HG02973 (cell line): ENCODE measurements around the gene KIF3B.
"Not testable (repeated sequence)": the region's sequence is repeated elsewhere in the genome, so short reads cannot be mapped to it uniquely, and the experiment has no call there.

Experiments used
- ATAC-seq: cut with Tn5 transposase; IDR thresholded peaks from one replicate; pipeline ENCODE4 v1.9.1; 2021; ENCODE audit warnings: moderate library complexity; ENCODE audit not compliant: unreplicated experiment

KIF3B gene

GRCh38 chr20:32382102-32382950, 104.9 kb downstream of the KIF3B start:
- no peak for ATAC-seq

- not testable (repeated sequence) for ATAC-seq
These were observed 106.0 kb downstream of the KIF3B start for GRCh38 chr20:32383441-32383840.
